Measurements from ENCODE around the gene SURF2. TPM values are rescaled to one million over a fixed set of nuclear protein-coding genes. Genes with fewer than 3 reads are reported as not detected.

The SURF2 gene
- 2.1 and 4.8 TPM in 2 replicates for total RNA-seq (2011; cell fraction: chromatin; rRNA removed; ENCODE audit: low replicate concordance)
- 5.7 and 6.1 TPM in 2 replicates for total RNA-seq (2011; cell fraction: nucleolus; rRNA removed)
- total RNA-seq (2011; cell fraction: nucleoplasm; rRNA removed) = 3.4 and 7.6 TPM in 2 replicates
- total RNA-seq (2014; rRNA removed) (82.5 and 83.0 TPM in 2 replicates), total RNA-seq (2014; rRNA removed; fragmentation: Illumina TruSeq; extraction: Trizol) (18.6 and 19.8 TPM in 2 replicates), total RNA-seq (2015; rRNA removed; fragmentation: Illumina TruSeq; extraction: Trizol) (37.0 and 37.3 TPM in 2 replicates), total RNA-seq (2021) (38.3 and 43.3 TPM in 2 replicates), polyA plus RNA-seq (2011; rRNA removed) (7.3 and 9.7 TPM in 2 replicates), polyA plus RNA-seq (2014; fragmentation: Illumina TruSeq; extraction: Trizol) (21.3 and 32.2 TPM in 2 replicates), polyA plus RNA-seq (2014; fragmentation: Nextera tagmentation; extraction: Ambion mirVana) (10 to 100 TPM in 1 of 2 experiments, 1 to 10 TPM in 1; 5.5 to 10.2 TPM), polyA plus RNA-seq (2014; rRNA removed) (52.4 and 58.9 TPM in 2 replicates), polyA minus RNA-seq (2011; rRNA and poly(A)+ RNA removed) (7.6 TPM in 2 replicates), Bru-seq, nascent RNA (percentile 70 among the genes with signal in this experiment), BruChase-seq, experiment 1, labeled RNA remaining after a 2-hour chase (percentile 59 among the genes with signal in this experiment), BruChase-seq, experiment 2, labeled RNA remaining after a 6-hour chase (percentile 58 among the genes with signal in this experiment)
- polyA plus RNA-seq (2011; cell fraction: cytosol; rRNA removed) = 11.8 and 44.2 TPM in 2 replicates
- 6.8 and 14.0 TPM in 2 replicates for polyA plus RNA-seq (2011; cell fraction: nucleus; rRNA removed)
- polyA plus RNA-seq (2012) = 30.9 and 47.7 TPM in 2 replicates
- 10.3 and 16.3 TPM in 2 replicates for polyA minus RNA-seq (2011; cell fraction: cytosol; rRNA and poly(A)+ RNA removed)
- 4.1 and 4.2 TPM in 2 replicates for polyA minus RNA-seq (2011; cell fraction: nucleus; rRNA and poly(A)+ RNA removed)
- long read RNA-seq, experiment 1, transcript SURF2-201 (6 exons, 842 nt) = major isoform, 69 of 167 reads
- long read RNA-seq, experiment 1, partial matches to known transcripts = 54 of 167 reads
- long read RNA-seq, experiment 1, other reads (novel, unspliced or antisense) = 44 of 167 reads
- long read RNA-seq, experiment 2, transcript SURF2-201 (6 exons, 842 nt) = major isoform, 21 of 39 reads
- long read RNA-seq, experiment 2, partial matches to known transcripts = 4 of 39 reads
- long read RNA-seq, experiment 2, other reads (novel, unspliced or antisense) = 14 of 39 reads
- long read RNA-seq, experiment 3, transcript SURF2-201 (6 exons, 842 nt) = major isoform, 34 of 59 reads
- long read RNA-seq, experiment 3, partial matches to known transcripts = 2 of 59 reads
- long read RNA-seq, experiment 3, other reads (novel, unspliced or antisense) = 23 of 59 reads

GRCh38 chr9:133356391-133357091, at the start of gene SURF2, which contains the start of gene SURF1:
SURF2 (plus strand) TSS chr9:133356550; CDS start chr9:133356593, 43 bp downstream.
SURF1 (minus strand) TSS chr9:133356487; CDS start chr9:133356453, 34 bp downstream.
- peak within 1 kb of the TSS; percentile 67 for H3K4me3 ChIP-seq
- peak within 1 kb of the TSS; percentile 86 for H3K4me2 ChIP-seq (ENCODE audit: insufficient read depth, low read length)
- peak within 1 kb of the TSS; percentile 48 for H3K27ac ChIP-seq (ENCODE audit: extremely low read depth, low read depth, low read length)
- peaks cover 40% of the 10 kb centered on the region for H4K20me1 ChIP-seq (replicated peaks; ENCODE audit: control insufficient read depth, insufficient read depth, low read length)
- peak within 1 kb of the TSS; percentile 85 for H2AFZ ChIP-seq (ENCODE audit: low read depth, low read length)
- H3K4me1 ChIP-seq (replicated peaks in 1 of 2; ENCODE audit: control insufficient read depth in 2 of 2, insufficient read depth in 2 of 2, low read length in 2 of 2) = peaks cover 17 to 45% of the 10 kb centered on the region in 2 experiments; a peak in 4 of 5 replicates
- DNase-seq (ENCODE audit: extremely low read depth in 1 of 4, low spot score in 3 of 4) = peak; percentile 83 to 91 (median 88)
- peaks cover 36% of the 10 kb centered on the region for H3K79me2 ChIP-seq (ENCODE audit: control insufficient read depth, insufficient read depth, low read length)
- no peaks in the 10 kb centered on the region for H3K9me1 ChIP-seq (ENCODE audit: control insufficient read depth, insufficient read depth, low read length)
- POLR2A ChIA-PET = interaction anchor here (0.5 to 7.4 kb wide), 11 partner anchors 7 to 1990 kb away, joined by 3 to 109 read pairs (median 4); partner anchors contain the start of genes MED22 and RPL7A
- WGBS (ENCODE audit: insufficient coverage, low coverage, missing lambda C conversion rate) = 2% methylated on average over 40 of the region's 78 CpGs
- no peaks in the 10 kb centered on the region for H3K9me3 ChIP-seq (replicated peaks; ENCODE audit: control insufficient read depth, insufficient read depth, low read depth, low read length)
- CTCF ChIA-PET (ENCODE audit: low intra/inter-chr PET ratio) = interaction anchor here (0.7 kb wide), 1 partner anchor 19 kb away, joined by 4 read pairs; the partner anchor contains the start of gene SURF4
- peaks cover 71% of the 10 kb centered on the region for H3K36me3 ChIP-seq (ENCODE audit: control insufficient read depth, insufficient read depth, low read length)
- peak; percentile 85 for ATAC-seq
- H3K27me3 ChIP-seq (ENCODE audit: control insufficient read depth in 2 of 2, insufficient read depth in 2 of 2, low read length in 2 of 2) = no peaks in the 10 kb centered on the region
- peak; percentile 23 for FAIRE-seq
- intact Hi-C loops (cut with micrococcal nuclease) (no loop called here), in situ Hi-C loops (cut with MboI) (no loop called here)
- no TSS peak for BruUV-seq (replicated peaks)
- peak within 1 kb of the TSS; percentile 80 to 96 for H3K9ac ChIP-seq (ENCODE audit: insufficient read depth in 1 of 2, low read depth in 2 of 2, low read length in 2 of 2)
- TF ChIP-seq BCL6 (CRISPR knock-in tag; IDR thresholded peaks at IDR 0.05) (no peak), MCM3 (IDR thresholded peaks at IDR 0.05) (no peak), RBBP5 (IDR thresholded peaks at IDR 0.05; ENCODE audit: borderline replicate concordance, insufficient read depth, low read length, poor library complexity, severe bottlenecking) (peak; percentile 60), ELK3 (CRISPR knock-in tag; IDR thresholded peaks at IDR 0.05) (no peak), POLR3A (IDR thresholded peaks at IDR 0.05; ENCODE audit: borderline replicate concordance, extremely low read depth, insufficient read depth, insufficient read length) (no peak), ZNF717 (CRISPR knock-in tag; IDR thresholded peaks at IDR 0.05) (no peak), ASH1L (IDR thresholded peaks at IDR 0.05; ENCODE audit: borderline replicate concordance, low read depth, partially characterized antibody) (no peak), ETV6 (IDR thresholded peaks at IDR 0.05; ENCODE audit: borderline replicate concordance in 1 of 2, low read depth in 2 of 2, low read length in 1 of 2) (no peak), ETV6 (CRISPR knock-in tag; IDR thresholded peaks at IDR 0.05; ENCODE audit: borderline replicate concordance) (no peak), NBN (IDR thresholded peaks at IDR 0.05; ENCODE audit: low read depth) (0 out of 2 replicates have a peak, but pooled peaks have one; percentile 60), STAG1 (CRISPR knock-in tag; IDR thresholded peaks at IDR 0.05; ENCODE audit: borderline replicate concordance) (peak; percentile 31; the same call in 1 of the 2 replicates), POLR2G (IDR thresholded peaks at IDR 0.05; ENCODE audit: low read depth, low read length) (peak; percentile 92), MNT (conservative IDR thresholded peaks at IDR 0.05) (peak; percentile 70 to 84)
